ENCODE measurements around the gene FAF1.
"Not testable (repeated sequence)": the region's sequence is repeated elsewhere in the genome, so short reads cannot be mapped to it uniquely, and the experiment has no call there.

GRCh38 chr1:50932043-50932442 lies 28.0 kb downstream of the FAF1 start:
- not testable (repeated sequence) for TF ChIP-seq CTCF (IDR thresholded peaks at IDR 0.05 in 2 of 3, conservative IDR thresholded peaks at IDR 0.05 in 1 of 3; ENCODE audit: borderline replicate concordance in 1 of 3, insufficient read depth in 1 of 3, low read depth in 2 of 3, low read length in 2 of 3); POLR2A (IDR thresholded peaks at IDR 0.05; ENCODE audit: borderline replicate concordance, extremely low read depth, insufficient read depth, insufficient read length); POLR2AphosphoS5 (IDR thresholded peaks at IDR 0.05; ENCODE audit: low read depth, low read length); YY1 (IDR thresholded peaks at IDR 0.05; ENCODE audit: extremely low read depth, insufficient replicate concordance, low read depth, low read length); SIN3A (IDR thresholded peaks at IDR 0.05; ENCODE audit: low read depth); REST (IDR thresholded peaks at IDR 0.05; ENCODE audit: low read depth); EZH2 (IDR thresholded peaks at IDR 0.05); MAX (IDR thresholded peaks at IDR 0.05); EZH2phosphoT487 (IDR thresholded peaks at IDR 0.05; ENCODE audit: borderline replicate concordance); SRF (IDR thresholded peaks at IDR 0.05; ENCODE audit: low read depth); FOSL1 (IDR thresholded peaks at IDR 0.05; ENCODE audit: low read depth)
